Thymus (tissue), 11 donors: ENCODE data around the gene ZKSCAN8. TPM values are rescaled to one million over a fixed set of nuclear protein-coding genes. Genes with fewer than 3 reads are reported as not detected.

Source experiments
- DNase-seq, 9 donors: peaks; one replicate each; pipeline ENCODE4 v3.0.0-alpha.2; 2013; ENCODE audit warnings: low spot score in 9 of 9, low read depth in 6 of 9, missing footprints in 1 of 9
- H3K27ac ChIP-seq, 2 donors: one replicate each; pipeline ENCODE4 v1.5.1; 2013; ENCODE audit warnings: control low read depth in 1 of 2, low read depth in 1 of 2, low read length in 1 of 2, mild to moderate bottlenecking in 1 of 2, moderate library complexity in 1 of 2
- H3K27me3 ChIP-seq, 2 donors: one replicate each; pipeline ENCODE4 v1.5.1; 2013; ENCODE audit warnings: low read length in 1 of 2; ENCODE audit not compliant: control insufficient read depth in 2 of 2, insufficient read depth in 1 of 2
- H3K36me3 ChIP-seq, 2 donors: one replicate each; pipeline ENCODE4 v1.5.1; 2013; ENCODE audit warnings: low read length in 1 of 2, mild to moderate bottlenecking in 1 of 2, moderate library complexity in 1 of 2; ENCODE audit not compliant: control insufficient read depth in 2 of 2, insufficient read depth in 2 of 2
- H3K4me1 ChIP-seq, 2 donors: one replicate each; pipeline ENCODE4 v1.5.1; 2013; ENCODE audit warnings: low read length in 2 of 2; ENCODE audit not compliant: control insufficient read depth in 2 of 2, insufficient read depth in 2 of 2
- H3K4me3 ChIP-seq, 2 donors: one replicate each; pipeline ENCODE4 v1.5.1; 2013; ENCODE audit warnings: low read length in 2 of 2, control low read depth in 1 of 2, mild to moderate bottlenecking in 1 of 2
- H3K9me3 ChIP-seq, 2 donors: one replicate each; pipeline ENCODE4 v1.5.1; 2013; ENCODE audit warnings: low read length in 1 of 2, mild to moderate bottlenecking in 1 of 2; ENCODE audit not compliant: control insufficient read depth in 2 of 2, insufficient read depth in 1 of 2
- WGBS: extraction: QIAGEN DNeasy Blood & Tissue Kit; methylation state at CpG from one replicate; pipeline ENCODE4 v1.1.7; 2013; 5-methylcytosine and 5-hydroxymethylcytosine counted together
- polyA plus RNA-seq: library from polyadenylated mRNA; stranded (reverse); fragments of 200-250 nt; gene quantifications from one replicate; pipeline ENCODE4 v1.2.3, GENCODE V29; 2013
- total RNA-seq: library from RNA; stranded (reverse); fragments of 120-200 nt; gene quantifications from one replicate; pipeline ENCODE4 v1.2.4, GENCODE V29; 2013
- donor health status: healthy.

ZKSCAN8 gene
- total and polyA plus RNA-seq, 2 donors: 5.3 to 10.4 TPM

DNA sequence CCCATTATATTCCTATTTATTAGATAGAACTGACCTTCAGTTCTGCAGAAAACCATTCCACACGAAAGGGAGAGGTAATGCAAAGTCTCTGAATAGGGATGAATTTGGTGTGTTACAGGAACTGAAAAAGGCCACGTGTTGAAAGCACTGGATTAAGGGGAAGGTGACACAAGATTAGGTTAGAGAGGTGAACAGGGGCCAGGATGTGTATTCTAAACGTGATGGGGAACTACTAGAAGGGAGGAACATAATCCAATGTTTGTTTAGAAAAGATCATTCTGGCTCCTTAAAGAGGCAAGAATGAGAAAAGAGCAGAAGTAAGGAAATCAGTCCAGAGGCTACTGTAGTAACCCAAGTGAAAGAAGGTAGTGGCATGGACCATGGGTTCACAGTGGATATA lies 6.3 kb upstream of the ZKSCAN8 start:
- Histone ChIP-seq H3K4me1 (peaks cover 8 to 11% of the 10 kb centered on the region in 2 donors), H3K9me3 (no peaks in the 10 kb centered on the region), H3K36me3 (peaks cover 3 to 7% of the 10 kb centered on the region in 2 donors), H3K27me3 (no peaks in the 10 kb centered on the region), H3K27ac (no peak overlapping the region), H3K4me3 (peak overlapping the region in 1 of 2 donors; percentile 82)
- peak in 2 of 9 donors; percentile 5 to 15 for DNase-seq
- WGBS: 46% methylated on average over 3 of the region's 3 CpGs

DNA sequence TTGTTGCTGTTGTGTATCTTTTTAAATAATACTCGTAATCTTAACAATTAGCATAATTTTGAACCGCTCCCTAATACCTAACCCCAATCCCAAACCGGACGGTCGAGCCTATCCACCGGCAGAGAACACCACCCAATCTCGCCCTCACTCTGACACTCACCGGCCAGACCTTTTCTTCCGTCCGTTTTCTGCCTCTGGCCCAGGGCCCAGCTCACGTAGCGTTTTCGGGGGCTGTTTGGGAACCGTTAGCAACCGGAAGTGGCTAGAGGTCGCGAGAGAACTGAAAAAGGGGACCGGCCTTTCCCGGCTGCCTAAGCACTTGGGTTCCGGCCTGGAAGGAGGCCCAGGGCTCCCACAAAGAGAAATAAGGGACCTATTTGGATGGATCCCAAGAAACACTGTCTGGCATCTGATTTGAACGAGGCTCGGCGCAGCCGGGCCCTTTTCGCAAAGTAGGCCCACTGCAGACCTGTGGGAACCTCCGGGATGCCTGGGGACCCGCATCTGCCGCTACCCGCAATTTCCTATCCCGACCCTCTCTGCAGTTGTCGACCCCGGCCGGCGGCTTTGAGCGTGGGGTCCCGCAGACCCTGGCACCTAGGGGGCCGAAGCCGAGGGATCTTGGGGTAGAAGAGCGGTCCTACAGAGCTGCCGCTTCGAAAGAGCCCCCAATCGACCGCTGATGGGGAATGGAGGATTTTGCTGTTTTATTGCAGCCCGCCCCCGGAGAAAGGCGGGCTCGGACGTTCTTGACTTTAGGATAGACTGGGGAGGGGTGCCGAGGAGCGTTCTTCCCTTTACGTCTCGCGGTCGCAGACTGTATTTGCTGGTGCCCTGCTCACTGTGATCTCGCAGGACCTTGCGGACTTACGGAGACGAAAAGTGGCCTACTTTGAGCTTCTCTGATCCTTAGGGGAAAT lies 4.8 kb upstream of the ZKSCAN8 start:
- Histone ChIP-seq H3K4me3 (peak overlapping the region; percentile 64 to 82), H3K27me3 (no peaks in the 10 kb centered on the region), H3K9me3 (no peaks in the 10 kb centered on the region), H3K36me3 (peaks cover 0 to 4% of the 10 kb centered on the region in 2 donors), H3K27ac (peak overlapping the region; percentile 90 to 91), H3K4me1 (peaks cover 11 to 13% of the 10 kb centered on the region in 2 donors)
- under 1% methylated on average over 58 of the region's 58 CpGs for WGBS
- peak in 8 of 9 donors; percentile 67 to 89 (median 75) for DNase-seq

DNA sequence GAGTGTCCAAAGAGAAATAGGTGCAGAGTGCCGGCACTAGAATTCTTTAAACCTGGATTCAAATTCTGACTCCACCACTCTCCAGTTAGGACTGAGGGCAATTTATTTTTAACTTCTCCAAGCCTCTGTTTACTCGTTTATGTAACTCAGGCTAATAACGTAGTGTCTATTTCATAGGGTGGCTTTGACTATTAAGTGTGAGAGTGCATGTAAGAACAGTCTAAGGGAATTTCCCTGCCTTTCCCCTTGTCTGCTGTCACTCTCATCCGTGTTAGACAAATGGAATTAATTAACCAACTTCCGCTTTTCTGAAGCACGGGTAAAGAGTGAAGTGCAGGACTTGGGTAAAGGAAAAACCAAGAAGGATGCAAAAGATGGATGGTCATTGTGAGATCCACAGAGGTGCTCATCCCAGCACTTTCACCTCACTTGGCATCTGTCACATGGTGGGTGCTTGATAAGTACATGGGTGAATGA lies 4.1 kb upstream of the ZKSCAN8 start:
- Histone ChIP-seq H3K27me3 (no peaks in the 10 kb centered on the region), H3K4me3 (peak overlapping the region; percentile 64 to 82), H3K9me3 (no peaks in the 10 kb centered on the region), H3K36me3 (peaks cover 0 to 4% of the 10 kb centered on the region in 2 donors), H3K27ac (peak overlapping the region; percentile 90 to 91), H3K4me1 (peaks cover 11 to 15% of the 10 kb centered on the region in 2 donors)
- DNase-seq: peak in 3 of 9 donors; percentile 20 to 58 (median 43)
- WGBS: under 1% methylated on average over 6 of the region's 6 CpGs

DNA sequence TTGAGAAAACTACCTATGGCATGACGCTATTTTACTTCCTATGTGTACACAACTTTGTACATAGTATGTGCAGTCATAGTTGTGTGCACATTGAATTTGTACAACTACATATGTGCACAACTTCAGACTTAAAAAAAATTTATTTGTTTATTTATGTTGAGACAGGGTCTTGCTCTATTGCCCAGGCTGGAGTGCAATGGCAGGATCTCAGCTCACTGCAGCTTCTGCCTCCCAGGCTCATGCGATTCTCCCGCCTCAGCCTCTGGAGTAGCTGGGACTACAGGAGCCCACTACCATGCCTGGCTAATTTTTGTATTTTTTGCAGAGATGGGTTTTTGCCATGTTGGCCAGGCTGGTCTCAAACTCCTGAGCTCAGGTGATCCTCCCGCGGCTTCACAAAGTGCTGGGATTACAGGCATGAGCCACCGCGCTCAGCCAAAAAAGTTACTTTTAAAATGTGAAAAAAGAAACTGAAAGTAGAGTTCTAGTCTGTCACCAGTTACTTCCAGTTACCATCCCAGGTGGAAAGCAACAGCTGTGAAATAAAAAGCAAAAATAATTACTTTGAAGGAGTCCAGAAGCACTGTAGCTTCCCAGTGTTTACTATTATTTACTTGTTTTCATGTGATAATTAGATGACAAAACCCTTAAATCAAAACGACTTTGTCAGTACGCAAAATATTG lies 1.7 kb upstream of the ZKSCAN8 start:
- WGBS: 81% methylated on average over 9 of the region's 9 CpGs

DNA sequence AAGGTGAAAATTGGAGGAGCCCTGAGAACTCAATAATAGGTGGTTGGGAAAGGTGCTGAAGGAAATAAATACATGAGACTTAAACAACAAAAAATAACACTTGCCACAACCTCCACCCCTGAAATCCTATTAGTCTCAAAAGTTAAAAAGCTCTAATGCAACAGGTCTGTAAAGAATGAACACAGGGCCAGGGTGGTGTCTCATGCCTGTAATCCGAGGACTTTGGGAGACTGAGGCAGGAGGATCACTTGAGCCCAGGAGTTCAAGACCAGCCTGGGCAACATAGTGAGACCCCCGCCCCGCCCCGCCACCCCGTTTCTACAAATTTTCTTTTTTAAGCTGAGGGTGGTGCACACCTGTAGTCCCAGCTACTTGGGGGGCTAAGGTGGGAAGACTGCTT lies 1.1 kb upstream of the ZKSCAN8 start:
- Histone ChIP-seq H3K4me1 (peaks cover 11 to 13% of the 10 kb centered on the region in 2 donors), H3K27me3 (no peaks in the 10 kb centered on the region), H3K4me3 (no peak overlapping the region), H3K36me3 (peaks cover 2 to 12% of the 10 kb centered on the region in 2 donors), H3K9me3 (no peaks in the 10 kb centered on the region), H3K27ac (no peak overlapping the region)
- 94% methylated on average over 5 of the region's 5 CpGs for WGBS
- no peak for DNase-seq

More for the DNA sequence above, 1.7 kb upstream of the ZKSCAN8 start:
- H3K9me3 ChIP-seq: no peaks in the 10 kb centered on the region
- peaks cover 0 to 6% of the 10 kb centered on the region in 2 donors for H3K36me3 ChIP-seq
- H3K4me1 ChIP-seq: peaks cover 11 to 15% of the 10 kb centered on the region in 2 donors
- no peak overlapping the region for H3K4me3 ChIP-seq
- no peak overlapping the region for H3K27ac ChIP-seq
- H3K27me3 ChIP-seq: no peaks in the 10 kb centered on the region
- DNase-seq: peak in 1 of 9 donors; percentile 15

DNA sequence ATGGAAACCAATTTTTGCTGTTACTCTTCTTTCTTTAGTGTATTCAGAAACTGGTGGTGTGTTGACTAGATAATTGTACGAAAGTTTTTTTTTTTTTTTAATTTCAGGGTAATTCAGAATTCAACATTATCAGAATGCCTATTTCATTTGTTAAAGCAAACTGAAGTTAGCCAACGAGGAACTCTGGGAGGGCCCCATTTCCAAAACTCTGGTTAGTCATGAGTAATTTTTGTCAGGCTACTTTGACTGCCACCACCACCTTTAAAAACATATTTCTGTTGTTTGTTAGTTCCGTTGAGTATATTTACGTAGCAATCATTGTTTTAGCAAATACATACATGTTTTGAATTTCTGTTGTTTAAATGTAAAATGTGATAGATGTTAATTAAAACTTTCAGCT lies 763 bp downstream of the ZKSCAN8 start:
- H3K4me3 ChIP-seq: peak overlapping the region; percentile 74 to 78
- H3K27ac ChIP-seq: no peak overlapping the region
- H3K36me3 ChIP-seq: peaks cover 3 to 15% of the 10 kb centered on the region in 2 donors
- peaks cover 11 to 13% of the 10 kb centered on the region in 2 donors for H3K4me1 ChIP-seq
- H3K9me3 ChIP-seq: no peaks in the 10 kb centered on the region
- H3K27me3 ChIP-seq: no peaks in the 10 kb centered on the region
- no peak for DNase-seq
- WGBS: 42% methylated on average over 4 of the region's 4 CpGs

DNA sequence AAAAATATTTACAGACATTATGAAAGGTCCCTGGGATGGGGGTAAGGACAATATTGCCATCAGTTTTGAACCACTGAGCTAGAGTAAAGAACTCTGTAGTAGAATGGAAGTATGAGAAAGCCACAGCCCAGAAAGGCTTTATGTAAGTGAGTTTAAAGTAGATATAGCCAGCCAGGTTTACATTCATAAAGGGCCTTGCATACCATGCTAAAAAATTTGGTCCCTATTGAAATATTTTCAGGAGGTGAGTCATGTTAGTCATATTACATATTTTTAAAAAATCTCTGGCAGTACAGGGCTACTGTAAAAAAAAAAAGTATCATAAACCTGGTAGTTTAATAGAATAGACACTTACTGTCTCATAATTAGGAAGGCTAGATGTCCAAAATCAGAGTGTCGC lies 3.5 kb downstream of the ZKSCAN8 start:
- H3K9me3 ChIP-seq: no peaks in the 10 kb centered on the region
- no peak for DNase-seq
- 100% methylated on average over 1 of the region's 1 CpG for WGBS
- peaks cover 3 to 4% of the 10 kb centered on the region in 2 donors for H3K4me1 ChIP-seq
- H3K36me3 ChIP-seq: peaks cover 17 to 38% of the 10 kb centered on the region in 2 donors
- no peak overlapping the region for H3K4me3 ChIP-seq
- H3K27me3 ChIP-seq: no peaks in the 10 kb centered on the region
- H3K27ac ChIP-seq: no peak overlapping the region

DNA sequence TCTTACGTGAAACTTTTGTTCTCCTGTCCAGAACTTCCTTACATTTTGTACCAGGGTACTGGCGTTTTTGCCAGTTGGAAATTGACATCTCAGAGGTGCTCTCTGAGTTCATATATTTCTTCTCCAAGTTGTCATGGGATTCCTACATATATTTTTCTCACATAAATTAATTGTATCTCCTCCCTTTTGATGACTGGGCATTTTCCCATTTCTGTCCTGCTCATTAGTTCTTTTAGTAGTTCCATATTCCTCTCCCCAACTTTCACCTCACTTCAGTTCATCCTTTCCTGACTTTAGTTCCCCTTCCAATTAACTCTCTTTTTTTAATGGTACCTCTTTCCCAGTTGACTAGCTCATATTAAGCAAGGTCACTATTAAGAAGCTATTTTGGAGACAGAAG lies 10.8 kb downstream of the ZKSCAN8 start:
- Histone ChIP-seq H3K27me3 (no peaks in the 10 kb centered on the region), H3K4me3 (no peak overlapping the region), H3K4me1 (no peaks in the 10 kb centered on the region), H3K27ac (no peak overlapping the region), H3K36me3 (peaks cover 47 to 69% of the 10 kb centered on the region in 2 donors), H3K9me3 (peaks cover 5 to 6% of the 10 kb centered on the region in 2 donors)
- 98% methylated on average over 2 of the region's 2 CpGs for WGBS
- DNase-seq: no peak

DNA sequence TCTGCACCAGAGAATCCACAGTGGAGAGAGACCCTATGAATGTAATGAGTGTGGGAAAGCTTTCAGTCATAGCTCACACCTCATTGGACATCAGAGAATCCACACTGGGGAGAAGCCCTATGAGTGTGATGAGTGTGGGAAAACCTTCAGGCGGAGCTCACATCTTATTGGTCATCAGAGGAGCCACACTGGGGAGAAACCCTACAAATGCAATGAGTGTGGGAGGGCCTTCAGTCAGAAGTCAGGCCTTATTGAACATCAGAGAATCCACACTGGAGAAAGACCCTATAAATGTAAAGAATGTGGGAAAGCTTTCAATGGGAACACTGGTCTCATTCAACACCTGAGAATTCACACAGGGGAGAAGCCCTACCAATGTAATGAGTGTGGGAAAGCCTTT lies 11.9 kb downstream of the ZKSCAN8 start:
- WGBS: 100% methylated on average over 1 of the region's 1 CpG
- H3K9me3 ChIP-seq: peaks cover 5 to 6% of the 10 kb centered on the region in 2 donors
- H3K4me1 ChIP-seq: no peaks in the 10 kb centered on the region
- H3K4me3 ChIP-seq: no peak overlapping the region
- no peaks in the 10 kb centered on the region for H3K27me3 ChIP-seq
- no peak overlapping the region for H3K27ac ChIP-seq
- DNase-seq: no peak
- H3K36me3 ChIP-seq: peaks cover 43 to 61% of the 10 kb centered on the region in 2 donors
